Bronchial epithelial cell (primary cell): ENCODE measurements around the gene MED23. TPM values are rescaled to one million over a fixed set of nuclear protein-coding genes. Genes with fewer than 3 reads are reported as not detected.
A peak's percentile ranks its signal among the peaks of the same experiment; 100 is the strongest.
"Not testable (repeated sequence)": the region's sequence is repeated elsewhere in the genome, so short reads cannot be mapped to it uniquely, and the experiment has no call there.

Experiments
- DNase-seq: peaks from one replicate; pipeline ENCODE4 v3.0.0-alpha.2; 2010; ENCODE audit warnings: low read depth
- FAIRE-seq: peaks from 2 replicates; lab custom pipeline; 2011; peaks lifted over from hg19 to GRCh38; lab: Jason Lieb, UNC
- H3K27me3 ChIP-seq: 2 replicates; pipeline ENCODE4 v1.5.1; 2011; ENCODE audit warnings: low read length; ENCODE audit not compliant: control insufficient read depth, insufficient read depth
- H3K36me3 ChIP-seq: 2 replicates; pipeline ENCODE4 v1.5.1; 2011; ENCODE audit warnings: low read length; ENCODE audit not compliant: control insufficient read depth, insufficient read depth
- H3K4me3 ChIP-seq: 2 replicates; pipeline ENCODE4 v1.5.1; 2011; ENCODE audit warnings: mild to moderate bottlenecking, low read depth, low read length, control low read depth
- CTCF ChIP-seq: IDR thresholded peaks from 2 replicates; pipeline ENCODE4 v1.5.1; 2011; ENCODE audit warnings: mild to moderate bottlenecking, moderate library complexity, low read length, control low read depth, inconsistent platforms; ENCODE audit not compliant: insufficient read depth, severe bottlenecking
- total RNA-seq: library from RNA; depleted of rRNA; stranded (reverse); fragments of >200 nt; gene quantifications from 2 replicates; pipeline ENCODE4 v1.2.1, GENCODE V29; 2014

Gene MED23
- total RNA-seq, 1 donor from 2014 or later = 19.5 TPM

- Histone ChIP-seq H3K36me3 (no peaks in the 10 kb centered on the region), H3K4me3 (no peak overlapping the region), H3K27me3 (peaks cover 1% of the 10 kb centered on the region)
- DNase-seq (peak; percentile 30), FAIRE-seq (no peak)
- no peak for TF ChIP-seq CTCF
These were observed 95.4 kb downstream of the MED23 start for GRCh38 chr6:131532580-131533039.

- not testable (repeated sequence) for DNase-seq
These were observed 96.4 kb downstream of the MED23 start for GRCh38 chr6:131531681-131532080.

GRCh38 chr6:131530936-131531335, 97.1 kb downstream of the MED23 start:
- not testable (repeated sequence) for H3K27me3 ChIP-seq, DNase-seq, H3K4me3 ChIP-seq, FAIRE-seq, H3K36me3 ChIP-seq

More at GRCh38 chr6:131531681-131532080, 96.4 kb downstream of the MED23 start:
- H3K36me3 ChIP-seq, H3K4me3 ChIP-seq, H3K27me3 ChIP-seq, FAIRE-seq: not testable (repeated sequence)

- FAIRE-seq = no peak
- TF ChIP-seq CTCF = no peak
- H3K36me3 ChIP-seq = no peaks in the 10 kb centered on the region
- no peaks in the 10 kb centered on the region for H3K27me3 ChIP-seq
- no peak for DNase-seq
- H3K4me3 ChIP-seq = no peak overlapping the region
These were observed 103.2 kb downstream of the MED23 start for GRCh38 chr6:131524695-131525336.

- Histone ChIP-seq H3K27me3 (no peaks in the 10 kb centered on the region), H3K36me3 (no peaks in the 10 kb centered on the region), H3K4me3 (no peak overlapping the region)
- DNase-seq (no peak), FAIRE-seq (peak; percentile 23)
- TF ChIP-seq CTCF = no peak
These were observed 103.9 kb downstream of the MED23 start for GRCh38 chr6:131523988-131524673.

Other genes starting within 250 kb of the MED23 start
- gene ARG1, start 55.0 kb downstream of the MED23 start, total RNA-seq = not detected in 2 replicates
- not detected in 2 replicates for gene ENPP3, start 9.1 kb upstream of the MED23 start, total RNA-seq
- under 0.01 TPM in 1 of 2 replicates, not detected in the other for gene OR2A4, start 73.2 kb upstream of the MED23 start, total RNA-seq
- not detected in 2 replicates for gene CTAGE9, start 82.8 kb upstream of the MED23 start, total RNA-seq
- gene ENPP1, start 179.8 kb upstream of the MED23 start, total RNA-seq = under 0.01 and 0.26 TPM in 2 replicates